GM18870 (cell line): Measurements from ENCODE around the gene CACNG4.

Experiments
- ATAC-seq: cut with Tn5 transposase; IDR thresholded peaks from one replicate; pipeline ENCODE4 v1.9.1; 2021; ENCODE audit warnings: moderate library complexity; ENCODE audit not compliant: unreplicated experiment

CACNG4 gene

DNA sequence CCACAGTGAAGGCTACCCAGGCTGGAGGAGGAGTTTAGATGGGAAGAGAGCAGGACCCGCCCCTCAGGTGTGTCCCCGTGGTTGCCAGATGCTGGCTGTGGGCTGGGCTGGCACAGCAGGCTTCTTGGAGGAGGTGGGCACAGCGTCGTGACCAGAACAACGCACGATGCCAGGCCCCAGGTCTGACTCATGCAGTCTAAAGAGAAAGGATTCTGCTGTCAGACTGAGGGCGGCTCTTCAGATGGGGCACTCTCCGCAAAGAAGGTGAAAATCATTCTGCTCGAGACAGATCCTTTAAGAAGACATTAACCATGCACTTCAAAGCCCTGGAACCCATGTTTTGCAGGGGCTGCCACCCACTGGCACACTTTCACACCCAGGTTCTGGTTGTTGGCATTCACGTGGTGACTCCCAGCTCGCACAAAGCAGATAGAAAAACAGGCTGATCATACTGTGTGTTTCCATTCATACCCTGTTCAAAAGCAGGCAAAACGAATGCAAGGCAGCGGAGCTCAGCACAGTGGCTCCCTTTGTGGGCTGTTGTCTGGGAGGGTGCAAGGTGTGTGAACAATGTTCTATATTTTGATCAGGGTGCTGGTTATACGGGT is 19.0 kb downstream of the CACNG4 start:
- ATAC-seq, result no peak

DNA sequence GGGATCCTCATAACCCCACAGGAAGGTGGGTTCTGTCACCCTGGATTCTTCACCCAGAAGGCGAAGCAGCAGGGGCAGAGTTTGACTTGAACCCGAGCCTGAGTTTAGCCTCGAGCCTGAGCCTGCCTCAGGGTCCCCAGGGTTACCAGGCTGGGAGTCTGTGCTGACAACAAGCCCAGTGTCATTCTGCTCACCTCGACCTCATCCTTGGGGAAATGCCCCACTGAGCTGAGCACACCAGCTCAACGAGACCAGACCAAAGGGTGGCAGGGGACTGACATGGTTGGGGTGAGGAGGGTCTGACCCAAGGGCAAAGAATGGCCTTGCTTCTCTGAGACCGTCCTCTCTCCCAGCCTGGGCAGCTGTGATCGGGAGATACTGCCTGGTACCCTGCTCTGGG is 20.2 kb downstream of the CACNG4 start:
- no peak for ATAC-seq

DNA sequence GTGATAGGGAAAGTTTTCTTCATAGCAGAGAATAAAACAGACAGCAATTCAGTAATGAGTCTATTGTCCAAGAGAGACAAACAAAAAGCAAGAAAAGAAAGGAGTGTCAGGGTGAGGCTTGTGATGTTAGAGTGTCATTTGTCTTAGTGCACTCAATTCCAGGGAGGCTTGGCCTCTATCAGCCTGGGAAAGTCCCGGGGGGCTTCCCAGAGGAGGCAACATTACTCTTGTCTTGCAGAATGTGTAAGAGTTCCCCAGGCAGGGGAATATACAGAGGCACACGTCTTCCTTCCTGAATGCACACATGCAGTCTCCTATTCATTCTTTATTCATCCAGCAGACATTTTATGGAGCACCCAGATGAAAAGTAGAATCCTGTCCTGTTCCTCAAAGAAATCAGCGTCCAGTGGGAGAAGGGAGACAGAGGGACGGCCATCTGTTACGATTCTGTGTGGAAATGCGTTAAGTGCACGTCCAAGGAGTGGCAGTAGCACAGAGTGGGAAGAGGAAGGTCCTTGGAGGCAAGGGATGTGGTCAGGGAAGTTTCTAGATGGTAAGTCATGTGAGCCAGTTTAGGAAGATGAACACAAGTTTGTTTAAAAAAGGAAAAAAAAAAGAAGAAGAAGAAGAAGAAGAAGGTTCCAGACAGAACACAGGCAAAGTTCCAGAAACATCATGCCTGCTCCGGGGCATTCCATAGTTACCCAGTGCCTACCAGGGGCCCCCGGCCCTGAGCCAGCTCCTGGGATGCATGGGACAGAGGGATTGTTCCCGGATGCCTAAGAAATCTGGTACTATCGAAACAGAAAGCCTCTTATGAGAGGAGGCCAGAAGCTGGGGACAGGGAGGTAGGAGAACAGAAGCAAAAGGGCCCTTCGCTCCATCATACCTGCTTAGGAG is 21.1 kb downstream of the CACNG4 start:
- no peak for ATAC-seq

DNA sequence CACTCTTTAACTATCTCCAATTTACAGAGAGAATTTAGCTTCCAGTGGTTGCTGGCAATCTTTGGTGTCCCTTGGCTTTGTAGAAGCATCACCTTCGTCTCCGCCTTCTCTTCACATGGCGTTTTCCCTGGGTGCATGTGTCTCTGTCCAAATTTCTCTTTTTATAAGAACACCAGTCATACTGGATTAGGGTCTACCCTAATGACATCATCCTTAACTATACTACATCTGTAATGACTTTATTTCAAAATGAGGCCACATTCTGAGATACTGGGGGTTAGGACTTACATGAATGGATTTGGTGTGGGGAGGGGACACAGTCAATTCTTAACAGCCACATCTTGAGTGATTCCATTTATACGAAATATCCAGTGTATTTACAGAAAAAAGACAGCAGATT is 22.2 kb downstream of the CACNG4 start:
- ATAC-seq, result no peak

DNA sequence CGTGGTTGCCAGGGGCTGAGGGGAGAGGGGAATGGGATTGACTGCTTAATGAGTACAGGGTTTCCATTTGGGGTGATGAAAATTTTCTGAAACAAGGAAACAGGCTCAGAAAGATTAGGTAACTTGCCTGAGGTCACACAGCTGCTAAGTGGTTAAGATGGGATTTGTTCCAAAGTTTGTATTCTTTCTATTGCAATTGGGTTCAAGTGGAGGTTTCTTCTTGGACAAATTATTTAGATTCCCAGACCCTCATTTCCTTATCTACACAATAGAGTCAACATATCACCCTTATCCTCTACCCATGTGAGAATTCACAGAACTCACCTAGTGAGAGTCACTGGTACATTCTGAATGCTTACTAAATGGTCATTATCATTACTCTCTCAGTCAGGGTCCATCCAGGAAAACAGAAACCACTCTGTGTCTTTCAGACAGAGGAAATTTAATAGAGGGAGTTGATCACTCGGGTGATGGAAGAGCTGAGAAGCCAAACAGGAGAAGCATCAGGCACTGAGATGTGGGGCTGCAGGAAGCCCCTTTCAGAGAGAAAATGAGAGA is 22.6 kb downstream of the CACNG4 start:
- ATAC-seq, result no peak

DNA sequence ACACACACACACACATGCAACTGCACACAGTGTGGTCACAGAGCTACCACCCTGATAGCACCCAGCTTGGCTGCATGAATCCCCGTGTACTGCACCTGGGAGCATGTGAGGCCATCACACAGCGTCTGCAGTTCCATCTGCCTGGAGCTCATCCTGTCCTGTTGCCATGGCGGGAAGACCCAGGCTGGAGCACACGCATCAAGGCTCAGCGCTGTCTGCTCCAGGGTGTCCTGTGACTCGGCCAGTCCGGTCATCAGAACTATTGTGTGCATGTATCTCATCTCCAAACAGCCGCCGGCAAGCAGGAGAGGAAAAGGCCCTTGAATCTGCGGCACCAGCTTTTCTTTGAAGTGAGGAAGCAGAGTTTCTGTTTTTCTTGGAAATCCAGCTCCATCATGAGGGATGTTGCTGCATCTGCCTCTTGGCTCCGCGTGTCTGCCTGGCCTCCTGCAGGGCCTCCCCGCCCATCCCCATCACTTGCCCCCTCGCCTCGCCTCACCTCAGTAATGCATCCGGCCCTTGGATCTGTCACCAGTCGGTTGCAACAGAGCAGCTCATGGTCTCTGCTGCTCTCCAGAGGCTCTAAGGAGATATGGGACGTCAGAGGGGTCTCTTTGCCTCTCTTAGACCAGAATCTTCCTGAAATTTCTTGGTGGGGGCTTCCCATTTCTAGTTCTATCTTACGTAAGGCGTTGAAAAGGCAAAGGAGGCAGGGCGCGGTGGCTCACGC is 23.7 kb downstream of the CACNG4 start:
- no peak for ATAC-seq

DNA sequence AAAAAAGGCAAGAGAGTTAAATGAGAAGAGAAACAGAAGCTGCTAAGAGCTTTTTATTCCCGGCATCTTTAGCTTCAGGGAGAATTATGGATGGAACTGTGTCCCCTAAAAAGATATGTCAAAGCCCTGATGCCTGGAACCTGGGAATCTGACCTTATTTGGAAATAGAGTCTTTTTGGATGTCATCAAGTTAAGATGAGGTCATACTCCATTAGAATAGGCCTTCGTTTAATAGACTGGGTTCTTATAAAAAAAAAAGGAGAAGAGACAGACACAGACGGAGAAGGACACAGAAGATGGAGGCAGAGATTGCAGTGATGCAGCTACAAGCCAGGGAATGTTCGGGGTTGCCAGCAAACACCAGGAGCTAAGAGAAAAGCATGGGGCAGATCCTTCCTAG is 24.6 kb downstream of the CACNG4 start:
- no peak for ATAC-seq

DNA sequence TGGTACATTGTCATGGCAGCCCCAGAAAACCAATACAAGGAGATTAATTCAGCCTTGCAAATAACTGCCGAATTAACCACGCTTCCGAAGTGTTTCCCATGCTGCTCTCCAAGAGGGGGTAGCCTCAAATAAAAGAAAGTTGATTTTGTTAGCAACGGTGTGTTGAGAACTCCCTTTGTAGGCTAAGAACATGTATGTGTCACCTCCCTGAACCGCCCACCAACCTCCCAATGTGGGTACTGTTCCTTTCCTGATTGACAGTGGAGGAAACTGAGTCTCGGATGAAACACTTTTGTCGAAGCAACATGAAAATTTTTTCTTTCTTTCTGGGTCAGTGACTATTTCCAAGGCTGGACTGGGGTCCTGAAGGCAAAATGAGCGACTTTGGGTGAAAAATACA is 25.1 kb downstream of the CACNG4 start:
- no peak for ATAC-seq

DNA sequence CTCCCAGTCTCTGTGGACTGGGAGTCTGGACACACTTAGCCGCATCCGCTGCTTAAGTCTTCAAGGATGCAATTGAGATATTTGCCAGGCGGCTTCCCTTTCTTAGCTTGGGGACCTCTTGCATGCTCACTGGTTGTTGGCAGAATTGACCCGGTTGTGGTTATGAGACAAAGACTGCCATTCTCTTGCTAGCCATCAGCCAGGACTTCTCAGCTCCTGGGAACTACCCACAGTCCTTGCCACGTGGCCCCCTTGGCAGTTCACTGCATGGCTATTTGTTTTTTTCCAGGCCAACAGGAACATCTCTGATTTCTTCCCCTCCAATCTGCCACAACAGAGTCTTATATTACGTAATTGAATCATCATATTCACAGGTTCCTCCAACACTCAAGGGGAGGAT is 25.5 kb downstream of the CACNG4 start:
- no peak for ATAC-seq

DNA sequence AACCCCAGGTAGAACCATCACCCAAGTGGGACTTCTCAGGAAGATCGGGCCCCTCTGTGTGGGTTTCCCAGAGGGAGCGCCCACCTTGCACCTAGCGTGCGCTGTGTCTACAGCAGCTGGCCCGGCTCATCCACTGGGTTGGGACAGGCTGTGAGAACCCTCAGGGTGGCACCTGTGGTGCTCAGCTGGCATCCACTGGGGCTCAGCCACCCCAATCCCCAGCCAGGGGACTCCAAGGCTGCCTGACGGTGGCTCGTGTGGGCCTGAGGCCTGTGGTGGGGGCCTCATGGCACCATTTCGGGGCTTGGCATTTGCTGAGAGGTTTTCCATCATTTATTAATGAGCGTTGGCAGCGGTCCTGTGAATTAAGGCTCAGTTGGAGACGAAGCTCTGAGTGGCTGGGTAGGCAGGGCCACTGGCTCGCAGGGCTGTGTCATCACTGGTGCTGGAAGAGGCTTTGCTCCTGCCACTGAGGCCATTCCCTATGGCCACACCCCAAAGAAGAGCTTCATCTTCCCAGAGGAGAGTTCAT is 28.5 kb downstream of the CACNG4 start:
- ATAC-seq, result no peak

DNA sequence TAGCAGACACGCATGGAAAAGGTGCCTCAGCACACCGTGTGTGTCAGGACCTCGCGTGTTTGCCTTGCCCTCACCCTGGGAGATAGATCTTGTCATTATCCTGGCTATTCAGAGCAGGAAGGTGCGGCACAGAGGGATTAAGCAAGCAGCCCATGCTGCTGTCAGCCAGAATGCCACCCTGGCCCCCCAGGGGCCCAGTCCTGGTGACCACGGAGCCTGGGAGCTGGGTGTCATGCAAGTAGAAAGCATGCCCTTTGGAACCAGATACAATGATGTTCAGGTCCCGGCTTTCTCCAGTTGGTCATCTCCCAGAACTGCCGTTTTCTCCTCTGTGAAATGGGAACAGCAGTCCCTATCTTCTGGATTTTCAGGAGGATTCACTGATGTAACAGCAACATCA is 29.9 kb downstream of the CACNG4 start:
- ATAC-seq, result no peak

DNA sequence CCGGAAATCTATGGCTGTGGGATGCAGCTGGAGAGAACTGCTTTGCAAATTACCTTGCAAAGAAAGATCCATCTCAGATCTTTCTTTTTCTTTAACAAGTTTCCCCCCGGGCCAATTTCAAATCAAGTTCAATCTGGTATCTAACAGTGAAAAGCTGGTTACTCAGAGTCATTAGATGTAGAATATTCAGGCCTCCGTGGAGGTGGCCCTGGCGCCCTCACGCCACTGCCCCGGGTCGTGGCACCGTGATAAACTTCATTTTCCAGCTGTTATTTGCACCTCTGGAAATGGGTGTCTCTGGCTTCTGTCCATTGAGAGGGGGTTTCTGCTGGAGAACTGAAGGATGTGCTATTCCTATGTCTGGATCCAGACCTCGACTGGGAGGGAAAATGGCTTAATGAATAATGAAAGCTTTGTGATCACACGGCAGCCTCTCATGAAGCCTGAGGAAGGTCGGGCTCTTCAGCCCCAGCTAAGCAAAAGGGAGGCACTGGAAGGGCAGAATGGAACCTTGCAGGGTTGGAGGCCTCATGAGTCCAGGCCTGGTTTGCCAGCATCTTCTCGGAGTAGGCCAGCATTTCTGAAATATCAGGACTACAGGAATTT is 30.5 kb downstream of the CACNG4 start:
- no peak for ATAC-seq

DNA sequence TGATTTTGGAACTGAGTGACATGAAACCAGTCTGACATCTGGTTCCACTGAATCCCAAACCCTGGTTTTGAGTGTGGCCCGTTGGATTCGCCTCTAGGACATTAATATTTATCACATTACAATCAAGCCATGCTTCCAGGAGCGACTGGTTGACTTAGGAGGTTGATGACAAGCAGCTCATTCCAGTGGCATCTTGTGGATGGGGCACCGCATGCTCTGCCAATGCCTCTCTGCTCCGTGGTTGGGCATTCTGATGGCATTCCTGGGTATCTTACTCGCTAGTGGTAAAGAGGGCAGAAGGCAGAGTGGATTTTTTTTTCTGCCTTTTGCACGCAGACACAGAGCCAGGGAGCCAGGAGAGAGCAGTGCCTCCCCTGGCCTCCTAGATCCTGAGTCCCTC is 31.4 kb downstream of the CACNG4 start:
- ATAC-seq, result no peak

DNA sequence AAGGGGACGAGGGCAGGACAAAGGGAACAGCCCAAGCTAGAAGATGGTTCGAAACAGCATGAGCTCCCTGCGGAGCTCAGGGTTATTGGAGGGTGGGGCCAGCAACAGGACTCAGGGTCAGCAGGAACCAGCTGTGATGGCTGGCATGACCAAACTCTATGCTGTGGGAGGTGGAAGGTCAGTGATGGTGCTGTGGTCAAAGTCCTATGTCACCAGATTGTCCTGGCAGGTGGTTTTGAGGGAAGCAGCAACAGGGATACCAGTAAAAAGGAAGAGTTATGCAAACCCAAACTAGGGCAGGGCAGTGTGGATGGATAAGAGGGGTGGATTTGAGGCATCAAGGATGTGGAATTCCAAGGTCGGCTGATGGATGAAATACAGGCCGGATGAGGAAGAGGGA is 32.4 kb downstream of the CACNG4 start:
- ATAC-seq, result no peak

DNA sequence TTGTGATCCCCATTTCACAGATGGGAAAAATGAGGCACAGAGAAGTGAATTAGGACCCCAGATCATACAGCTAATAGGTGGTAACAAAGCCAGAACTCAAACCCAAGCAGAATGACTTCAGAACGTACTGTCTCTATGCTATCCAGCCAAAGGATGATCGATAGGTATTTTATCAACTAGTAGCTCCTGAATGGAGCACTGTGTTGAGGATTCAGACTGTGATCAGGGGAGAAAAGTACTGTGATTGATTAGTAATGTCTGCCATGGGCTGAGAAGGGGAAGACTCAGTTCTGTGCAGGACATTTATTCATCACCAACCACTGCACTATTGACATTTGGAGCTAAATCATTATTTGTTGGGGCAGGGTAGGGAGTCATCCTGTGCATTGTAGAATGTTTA is 38.7 kb downstream of the CACNG4 start:
- no peak for ATAC-seq

DNA sequence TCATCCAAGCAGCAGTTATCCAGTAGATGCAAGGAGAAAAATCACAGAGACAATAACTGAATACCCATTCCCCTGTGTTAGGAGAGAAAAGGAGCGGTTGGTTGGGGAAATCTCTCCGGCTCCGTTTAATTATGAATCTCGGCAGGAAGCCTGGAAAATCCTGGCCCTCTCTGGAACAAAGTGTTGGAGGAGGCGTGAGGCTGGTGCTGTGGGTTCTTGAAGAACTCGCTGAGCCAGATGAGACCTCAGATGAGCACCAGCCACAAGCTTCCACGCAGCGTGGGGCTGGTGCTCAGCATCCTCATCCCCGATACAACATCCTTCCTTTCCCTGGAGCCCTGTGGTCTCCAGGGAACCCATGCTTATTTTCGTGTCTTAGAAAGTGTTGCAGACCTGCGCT is 39.7 kb downstream of the CACNG4 start:
- no peak for ATAC-seq

DNA sequence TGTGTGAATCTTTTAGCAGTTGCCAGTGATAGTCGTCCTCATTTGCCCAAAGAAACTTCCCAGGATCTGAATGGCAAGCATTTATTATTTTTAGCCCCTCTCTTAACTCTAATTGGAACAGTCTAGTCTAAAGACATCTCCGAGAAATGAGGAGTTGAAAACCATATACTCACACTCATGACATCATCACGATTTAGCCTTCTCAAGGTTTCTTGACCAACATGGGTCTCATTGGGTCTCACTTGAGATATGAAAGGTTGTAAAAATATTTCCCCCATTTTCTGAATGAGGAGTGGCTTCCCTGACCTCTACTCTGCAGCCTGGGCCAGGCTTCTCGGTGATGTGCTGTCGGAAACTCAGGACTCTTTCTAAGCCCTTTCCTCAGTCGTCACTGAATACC is 42.8 kb downstream of the CACNG4 start:
- no peak for ATAC-seq

DNA sequence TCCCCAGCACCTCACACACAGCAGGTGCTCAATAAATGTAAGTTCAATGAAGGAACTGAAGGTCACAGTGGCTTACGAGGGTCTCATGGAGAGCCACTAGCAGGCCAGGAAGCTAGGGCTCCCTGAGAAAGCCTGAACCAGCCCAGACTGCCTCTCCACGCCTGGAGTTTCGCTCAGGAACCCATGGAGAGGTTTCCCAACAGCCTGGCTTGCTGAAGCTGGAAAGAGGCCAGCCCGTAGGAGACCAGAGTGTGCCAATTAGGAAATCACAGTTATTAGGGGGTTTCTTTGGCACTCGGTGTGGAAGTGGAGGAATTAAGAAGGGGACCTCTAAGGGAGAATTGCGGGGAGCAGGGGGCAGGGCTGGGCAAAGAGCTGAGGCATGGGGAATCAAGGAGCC is 43.6 kb downstream of the CACNG4 start:
- ATAC-seq, result no peak

DNA sequence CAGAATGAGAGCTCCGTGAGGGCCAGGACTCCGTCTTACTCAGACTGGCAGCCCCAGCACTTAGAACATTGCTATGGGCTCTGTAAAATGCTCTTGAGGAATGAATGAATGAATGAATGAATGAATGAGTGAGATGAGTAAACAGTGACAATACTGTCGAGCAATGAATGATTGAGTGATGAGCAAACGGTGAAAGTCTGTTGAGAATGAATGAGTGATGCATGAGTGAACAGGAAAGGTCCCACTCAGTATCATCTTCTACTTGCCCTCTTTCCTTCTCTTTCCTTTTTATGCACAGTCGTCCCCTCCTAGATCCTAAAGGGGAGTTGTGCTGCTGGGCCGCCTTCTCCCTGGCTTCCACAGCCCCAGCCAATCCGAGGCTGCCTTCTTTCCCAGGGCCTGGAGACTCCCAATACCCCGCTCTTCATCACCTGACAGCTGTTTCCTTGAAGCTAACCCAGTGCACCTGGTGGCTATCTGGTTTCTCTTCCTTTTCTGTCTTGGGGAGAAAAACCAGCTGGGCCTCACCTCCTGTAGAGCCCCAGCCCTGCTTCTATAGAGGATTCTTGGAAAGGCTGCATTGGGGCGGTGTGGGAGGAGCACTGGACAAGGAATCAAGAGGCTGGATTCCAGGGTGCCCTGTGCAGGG is 47.1 kb downstream of the CACNG4 start:
- no peak for ATAC-seq

DNA sequence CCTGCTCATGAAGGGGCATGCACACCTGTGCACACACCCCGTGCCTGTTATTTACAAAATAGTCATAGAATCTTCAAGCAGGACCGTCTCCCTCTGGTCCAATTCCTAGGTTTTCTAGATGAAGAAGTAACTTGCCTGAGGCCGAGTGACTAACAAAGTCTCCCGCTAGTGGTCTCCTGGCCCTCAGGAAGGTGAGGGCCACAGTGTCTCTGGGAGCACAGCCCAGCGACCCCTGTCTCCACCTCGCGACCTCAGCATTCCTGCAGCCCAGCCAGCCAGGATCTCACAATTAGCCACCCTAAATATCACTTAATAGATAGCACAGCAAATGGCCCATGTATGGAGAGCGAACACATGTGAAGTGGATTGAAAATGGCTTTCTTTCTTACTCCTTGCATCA is 49.4 kb downstream of the CACNG4 start:
- no peak for ATAC-seq

DNA sequence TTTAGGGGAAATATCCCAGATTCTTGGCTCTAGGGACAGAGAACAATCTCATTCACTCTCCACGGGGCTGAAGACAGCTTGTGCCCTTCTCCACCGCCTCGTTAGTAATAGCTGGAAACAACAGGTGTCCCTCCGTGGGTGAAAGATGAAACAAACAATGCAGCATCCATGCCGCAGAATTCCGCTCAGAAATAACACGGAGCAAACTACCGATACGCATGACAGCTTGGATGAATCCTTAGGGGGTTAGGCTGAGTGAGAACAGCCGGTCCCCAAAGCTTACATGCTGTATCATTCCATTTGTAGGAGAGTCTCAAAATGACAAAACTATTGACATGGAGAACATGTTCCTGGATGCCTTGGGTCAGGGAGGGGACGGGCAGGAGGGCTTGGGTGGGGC is 50.5 kb downstream of the CACNG4 start:
- ATAC-seq, result no peak
